ENCODE data around the gene ATP6V1C2. TPM values are rescaled to one million over a fixed set of nuclear protein-coding genes. Genes with fewer than 3 reads are reported as not detected.

The ATP6V1C2 gene
- total and polyA plus RNA-seq, 9 of the 15 experiments (the other 6 are each of a cell fraction or from before 2014, with no cell fraction given) = 0.01 to 0.31 (median 0.10) TPM; not detected in 4

DNA sequence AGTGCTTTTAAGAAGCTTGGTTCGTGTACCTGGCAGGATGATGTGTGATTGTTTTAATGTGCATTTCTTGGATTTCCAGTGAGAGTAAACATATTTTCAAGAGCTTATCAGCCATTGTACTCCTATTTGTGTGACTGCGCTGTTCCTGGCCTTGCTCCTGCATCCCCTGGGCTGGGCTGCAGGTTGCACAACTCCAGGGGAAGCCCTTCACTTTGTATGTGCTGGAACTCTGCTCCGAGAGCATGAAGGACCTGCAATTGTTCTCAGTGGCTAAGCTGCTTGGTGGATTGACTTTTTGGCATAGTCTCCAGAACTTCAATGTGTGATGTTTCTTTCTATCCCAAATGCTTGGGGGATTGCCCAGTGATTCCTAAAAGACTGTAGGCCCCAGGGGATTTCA lies 18.8 kb downstream of the ATP6V1C2 start:
- intact Hi-C loops (cut with micrococcal nuclease) = no loop called here
- ATAC-seq (no peak), DNase-seq (ENCODE audit: extremely low read depth in 1 of 4, low spot score in 3 of 4) (no peak), FAIRE-seq (no peak)
- H2AFZ ChIP-seq (ENCODE audit: low read depth, low read length) = no peak overlapping the region
- H3K4me3 ChIP-seq = no peak overlapping the region
- ChIA-PET POLR2A (interaction anchor here (1.1 kb wide), 1 partner anchor 29 kb away, joined by 3 read pairs; no protein-coding TSS in a partner anchor), CTCF (ENCODE audit: low intra/inter-chr PET ratio) (no interaction called here)
- H3K9me1 ChIP-seq (ENCODE audit: control insufficient read depth, insufficient read depth, low read length) = no peaks in the 10 kb centered on the region
- no TSS peak for BruUV-seq (replicated peaks)
- 11% methylated on average over 3 of the region's 3 CpGs for WGBS (ENCODE audit: insufficient coverage, low coverage, missing lambda C conversion rate)
- no peaks in the 10 kb centered on the region for H3K9me3 ChIP-seq (replicated peaks; ENCODE audit: control insufficient read depth, insufficient read depth, low read depth, low read length)
- H3K27me3 ChIP-seq (ENCODE audit: control insufficient read depth in 2 of 2, insufficient read depth in 2 of 2, low read length in 2 of 2) = peaks cover 34 to 60% of the 10 kb centered on the region in 2 experiments
- H4K20me1 ChIP-seq (replicated peaks; ENCODE audit: control insufficient read depth, insufficient read depth, low read length) = no peaks in the 10 kb centered on the region; the same call in 1 of the 2 replicates
- no peaks in the 10 kb centered on the region for H3K79me2 ChIP-seq (ENCODE audit: control insufficient read depth, insufficient read depth, low read length)
- H3K9ac ChIP-seq (ENCODE audit: insufficient read depth in 1 of 2, low read depth in 2 of 2, low read length in 2 of 2) = no peak overlapping the region
- no peaks in the 10 kb centered on the region for H3K36me3 ChIP-seq (ENCODE audit: control insufficient read depth, insufficient read depth, low read length)
- no peak overlapping the region for H3K4me2 ChIP-seq (ENCODE audit: insufficient read depth, low read length)
- no peak overlapping the region for H3K27ac ChIP-seq (ENCODE audit: extremely low read depth, low read depth, low read length)
- in situ Hi-C loops (cut with MboI) = no loop called here
- no peaks in the 10 kb centered on the region; a peak in 1 of 5 replicates for H3K4me1 ChIP-seq (replicated peaks in 1 of 2; ENCODE audit: control insufficient read depth in 2 of 2, insufficient read depth in 2 of 2, low read length in 2 of 2)
- TF ChIP-seq SIN3B (IDR thresholded peaks at IDR 0.05; ENCODE audit: low read depth) (no peak), MAFK (IDR thresholded peaks at IDR 0.05; ENCODE audit: low read length) (no peak), ZNF311 (CRISPR knock-in tag; IDR thresholded peaks at IDR 0.05) (no peak), MYBL2 (IDR thresholded peaks at IDR 0.05; ENCODE audit: low read depth) (no peak), MYBL2 (CRISPR knock-in tag; IDR thresholded peaks at IDR 0.05; ENCODE audit: borderline replicate concordance) (no peak), SRSF7 (optimal IDR thresholded peaks at IDR 0.05; ENCODE audit: low read depth, low read length) (no peak), STAG1 (CRISPR knock-in tag; IDR thresholded peaks at IDR 0.05; ENCODE audit: borderline replicate concordance) (no peak), BRF1 (IDR thresholded peaks at IDR 0.05; ENCODE audit: borderline replicate concordance, extremely low read depth, insufficient read length) (no peak), ELF2 (CRISPR knock-in tag; IDR thresholded peaks at IDR 0.05) (no peak), TAF1 (IDR thresholded peaks at IDR 0.05; ENCODE audit: control insufficient read depth, extremely low read depth, insufficient read depth, low read length, severe bottlenecking) (no peak), NFIX (CRISPR knock-in tag; IDR thresholded peaks at IDR 0.05; ENCODE audit: low read depth) (no peak), SIN3A (IDR thresholded peaks at IDR 0.05; ENCODE audit: borderline replicate concordance in 2 of 2, control insufficient read depth in 1 of 2, low read depth in 2 of 2, low read length in 2 of 2) (no peak), ELF1 (tag; IDR thresholded peaks at IDR 0.05) (no peak), DIDO1 (tag; IDR thresholded peaks at IDR 0.05; ENCODE audit: low read depth) (no peak), TSC22D4 (tag; IDR thresholded peaks at IDR 0.05) (no peak), ZNF584 (CRISPR knock-in tag; IDR thresholded peaks at IDR 0.05; ENCODE audit: low read depth) (no peak)
- TF ChIP-seq, protein P1, sequence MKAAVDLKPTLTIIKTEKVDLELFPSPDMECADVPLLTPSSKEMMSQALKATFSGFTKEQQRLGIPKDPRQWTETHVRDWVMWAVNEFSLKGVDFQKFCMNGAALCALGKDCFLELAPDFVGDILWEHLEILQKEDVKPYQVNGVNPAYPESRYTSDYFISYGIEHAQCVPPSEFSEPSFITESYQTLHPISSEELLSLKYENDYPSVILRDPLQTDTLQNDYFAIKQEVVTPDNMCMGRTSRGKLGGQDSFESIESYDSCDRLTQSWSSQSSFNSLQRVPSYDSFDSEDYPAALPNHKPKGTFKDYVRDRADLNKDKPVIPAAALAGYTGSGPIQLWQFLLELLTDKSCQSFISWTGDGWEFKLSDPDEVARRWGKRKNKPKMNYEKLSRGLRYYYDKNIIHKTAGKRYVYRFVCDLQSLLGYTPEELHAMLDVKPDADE (conservative IDR thresholded peaks at IDR 0.05; ENCODE audit: control insufficient read depth, low read depth, low read length) = no peak
- TF ChIP-seq, protein P2, sequence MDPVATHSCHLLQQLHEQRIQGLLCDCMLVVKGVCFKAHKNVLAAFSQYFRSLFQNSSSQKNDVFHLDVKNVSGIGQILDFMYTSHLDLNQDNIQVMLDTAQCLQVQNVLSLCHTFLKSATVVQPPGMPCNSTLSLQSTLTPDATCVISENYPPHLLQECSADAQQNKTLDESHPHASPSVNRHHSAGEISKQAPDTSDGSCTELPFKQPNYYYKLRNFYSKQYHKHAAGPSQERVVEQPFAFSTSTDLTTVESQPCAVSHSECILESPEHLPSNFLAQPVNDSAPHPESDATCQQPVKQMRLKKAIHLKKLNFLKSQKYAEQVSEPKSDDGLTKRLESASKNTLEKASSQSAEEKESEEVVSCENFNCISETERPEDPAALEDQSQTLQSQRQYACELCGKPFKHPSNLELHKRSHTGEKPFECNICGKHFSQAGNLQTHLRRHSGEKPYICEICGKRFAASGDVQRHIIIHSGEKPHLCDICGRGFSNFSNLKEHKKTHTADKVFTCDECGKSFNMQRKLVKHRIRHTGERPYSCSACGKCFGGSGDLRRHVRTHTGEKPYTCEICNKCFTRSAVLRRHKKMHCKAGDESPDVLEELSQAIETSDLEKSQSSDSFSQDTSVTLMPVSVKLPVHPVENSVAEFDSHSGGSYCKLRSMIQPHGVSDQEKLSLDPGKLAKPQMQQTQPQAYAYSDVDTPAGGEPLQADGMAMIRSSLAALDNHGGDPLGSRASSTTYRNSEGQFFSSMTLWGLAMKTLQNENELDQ (CRISPR knock-in tag; IDR thresholded peaks at IDR 0.05; ENCODE audit: borderline replicate concordance) = no peak
- TF ChIP-seq, protein P3, sequence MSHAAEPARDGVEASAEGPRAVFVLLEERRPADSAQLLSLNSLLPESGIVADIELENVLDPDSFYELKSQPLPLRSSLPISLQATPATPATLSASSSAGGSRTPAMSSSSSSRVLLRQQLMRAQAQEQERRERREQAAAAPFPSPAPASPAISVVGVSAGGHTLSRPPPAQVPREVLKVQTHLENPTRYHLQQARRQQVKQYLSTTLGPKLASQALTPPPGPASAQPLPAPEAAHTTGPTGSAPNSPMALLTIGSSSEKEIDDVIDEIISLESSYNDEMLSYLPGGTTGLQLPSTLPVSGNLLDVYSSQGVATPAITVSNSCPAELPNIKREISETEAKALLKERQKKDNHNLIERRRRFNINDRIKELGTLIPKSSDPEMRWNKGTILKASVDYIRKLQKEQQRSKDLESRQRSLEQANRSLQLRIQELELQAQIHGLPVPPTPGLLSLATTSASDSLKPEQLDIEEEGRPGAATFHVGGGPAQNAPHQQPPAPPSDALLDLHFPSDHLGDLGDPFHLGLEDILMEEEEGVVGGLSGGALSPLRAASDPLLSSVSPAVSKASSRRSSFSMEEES (CRISPR knock-in tag; IDR thresholded peaks at IDR 0.05) = no peak

All from K562 (cell line).